ENCODE data around the gene CPSF4.
"Not testable (repeated sequence)": the region's sequence is repeated elsewhere in the genome, so short reads cannot be mapped to it uniquely, and the experiment has no call there.

Gene CPSF4

DNA sequence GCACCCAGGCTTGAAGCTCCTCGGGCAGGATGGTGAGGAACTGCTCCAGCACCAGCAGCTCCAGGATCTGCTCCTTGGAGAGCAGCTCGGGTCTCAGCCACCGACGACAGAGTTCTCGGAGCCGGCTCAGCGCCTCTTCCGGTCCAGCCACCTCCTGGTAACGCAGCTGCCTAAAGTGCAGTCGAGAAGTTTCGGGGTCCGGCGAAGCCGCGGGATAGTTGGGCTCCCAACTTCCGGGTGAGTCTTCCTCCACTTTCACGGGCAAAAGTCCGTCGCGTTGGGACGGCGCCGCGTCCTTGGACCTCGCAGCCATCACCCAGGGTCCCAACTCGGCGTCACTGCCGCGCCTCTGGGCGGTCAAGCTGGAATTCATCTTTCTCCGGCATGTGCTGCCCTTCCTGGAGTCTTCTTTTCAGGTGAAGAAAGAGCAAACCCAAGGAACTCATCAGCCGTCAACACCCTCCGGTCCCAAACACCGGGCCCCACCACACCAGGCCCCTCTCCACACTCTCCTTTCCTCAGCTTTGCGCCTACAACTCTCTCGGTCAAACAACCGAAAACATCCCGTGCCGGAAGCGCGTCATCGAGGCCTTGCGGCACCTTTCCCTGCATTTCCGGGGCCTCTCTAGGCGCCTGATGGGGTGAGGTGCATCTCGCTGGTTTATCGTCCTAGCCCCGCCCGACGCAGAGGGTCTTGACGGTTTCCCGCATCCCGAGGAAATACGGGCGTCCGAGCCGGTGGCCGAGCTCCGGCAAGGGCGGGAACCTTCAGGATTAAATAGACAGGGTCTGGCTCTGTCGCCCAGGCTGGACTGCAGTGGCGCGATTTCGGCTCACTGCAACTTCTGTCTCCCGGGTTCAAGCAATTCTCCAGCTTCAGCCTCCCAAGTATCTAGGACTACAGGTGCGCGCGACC, 61.2 kb downstream of the CPSF4 start, which contains the start of gene ZNF394:
Gene ZNF394, minus strand, starts transcription at position 561 of the 916 bp plus-strand sequence. Its CDS starts 188 bp downstream, at position 373.
- peak; percentile 68 for TF ChIP-seq POLR2A (IDR thresholded peaks at IDR 0.05; ENCODE audit: low read depth, low read length)
- DNase-seq (ENCODE audit: insufficient read length, low spot score), result peak; percentile 81
- FAIRE-seq, result no peak

DNA sequence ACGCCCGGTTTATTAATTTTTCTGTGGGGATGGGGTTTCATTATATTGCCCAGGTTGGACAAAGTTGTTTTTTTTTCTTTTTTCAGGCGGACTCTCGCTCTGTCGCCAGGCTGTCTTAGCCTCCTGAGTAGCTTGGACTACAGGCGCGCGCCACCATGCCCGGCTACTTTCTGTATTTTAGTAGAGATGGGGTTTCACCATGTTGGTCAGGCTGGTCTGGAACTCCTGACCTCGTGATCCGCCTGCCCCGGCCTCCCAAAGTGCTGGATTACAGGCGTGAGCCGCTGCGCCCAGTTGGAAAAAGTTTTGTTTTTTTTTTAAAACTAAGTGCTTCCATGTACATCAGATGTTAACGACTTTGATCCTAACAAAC, 61.9 kb downstream of the CPSF4 start:
- DNase-seq (ENCODE audit: insufficient read length, low spot score), result no peak
- no peak for FAIRE-seq
- no peak for TF ChIP-seq POLR2A (IDR thresholded peaks at IDR 0.05; ENCODE audit: low read depth, low read length)

GRCh38 chr7:99501236-99501635, 62.5 kb downstream of the CPSF4 start:
- FAIRE-seq; DNase-seq (ENCODE audit: insufficient read length, low spot score): not testable (repeated sequence)

DNA sequence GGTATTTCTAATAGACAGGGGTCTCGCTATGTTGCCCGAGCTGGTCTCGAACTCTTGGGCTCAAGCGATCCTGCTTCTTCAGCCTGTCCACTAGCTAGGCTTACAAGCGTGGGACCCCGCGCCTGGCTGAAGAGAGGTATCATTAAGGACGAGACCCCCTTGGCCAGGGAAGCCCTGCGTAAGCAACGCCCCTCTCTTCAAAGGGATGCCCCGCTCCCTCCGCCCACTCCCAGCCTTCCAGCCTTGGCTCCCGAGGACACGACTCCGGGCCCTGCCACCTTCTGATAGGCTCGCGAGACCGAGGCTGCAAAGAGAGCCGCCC, 65.5 kb downstream of the CPSF4 start:
- DNase-seq (ENCODE audit: insufficient read length, low spot score) (peak; percentile 96), FAIRE-seq (no peak)
- TF ChIP-seq POLR2A (IDR thresholded peaks at IDR 0.05; ENCODE audit: low read depth, low read length), result no peak

DNA sequence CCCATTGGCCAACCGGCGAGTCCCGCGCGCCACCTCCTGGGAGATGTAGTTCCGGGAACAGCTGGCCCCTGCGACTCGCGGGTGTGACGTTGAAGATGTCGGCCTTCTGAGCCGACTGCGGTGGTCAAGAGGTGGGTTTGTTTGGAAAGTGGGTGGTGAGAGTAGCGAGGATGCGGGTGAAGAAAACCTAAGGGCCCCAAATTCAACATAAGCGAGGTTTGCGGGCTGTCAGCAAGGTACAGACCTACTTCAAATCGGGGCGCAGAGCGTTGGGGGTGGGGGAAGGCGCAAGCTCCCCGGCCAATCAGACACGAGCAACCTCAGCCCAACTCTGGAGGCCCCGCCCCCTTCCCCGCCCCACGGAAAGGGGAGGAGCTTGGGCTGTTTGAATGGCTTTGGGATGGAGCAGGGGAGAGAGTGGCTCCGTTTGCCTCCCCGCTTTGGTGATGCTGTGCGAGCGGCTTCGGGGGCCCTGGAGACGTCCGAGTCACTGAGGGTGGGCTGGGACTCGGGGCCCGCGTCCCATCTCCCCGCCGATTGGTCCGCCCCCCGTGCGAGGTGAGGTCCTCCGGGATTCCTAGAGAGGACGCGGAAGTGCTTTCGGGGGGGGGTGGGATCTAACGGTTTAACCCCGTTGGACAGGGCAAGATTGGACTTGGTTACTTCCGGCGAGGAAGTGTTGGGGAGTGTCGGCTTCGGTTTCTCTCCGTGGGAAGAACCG, 66.0 kb downstream of the CPSF4 start, which contains the start of gene ZKSCAN5:
Gene ZKSCAN5, plus strand, starts transcription at position 60 of the 721 bp plus-strand sequence. CDS start 1,383 bp downstream, outside the sequence.
- FAIRE-seq (no peak), DNase-seq (ENCODE audit: insufficient read length, low spot score) (peak; percentile 90)
- TF ChIP-seq POLR2A (IDR thresholded peaks at IDR 0.05; ENCODE audit: low read depth, low read length), result peak; percentile 82

GRCh38 chr7:99505324-99505662, 66.5 kb downstream of the CPSF4 start:
- DNase-seq (ENCODE audit: insufficient read length, low spot score), result no peak
- FAIRE-seq, result no peak
- no peak for TF ChIP-seq POLR2A (IDR thresholded peaks at IDR 0.05; ENCODE audit: low read depth, low read length)
